Stimulated activated CD4-positive, alpha-beta T cell treated with anti-CD3 and anti-CD28 coated beads, TNF-alpha, amount 100 ng/mL, for 48 hours (primary cell): ENCODE results near the gene NR1D2.

Source experiments
- DNase-seq, 3 donors: peaks; one replicate each; pipeline ENCODE4 v3.0.0-alpha.2; 2020; ENCODE audit warnings: low read depth in 3 of 3

Gene NR1D2

DNA sequence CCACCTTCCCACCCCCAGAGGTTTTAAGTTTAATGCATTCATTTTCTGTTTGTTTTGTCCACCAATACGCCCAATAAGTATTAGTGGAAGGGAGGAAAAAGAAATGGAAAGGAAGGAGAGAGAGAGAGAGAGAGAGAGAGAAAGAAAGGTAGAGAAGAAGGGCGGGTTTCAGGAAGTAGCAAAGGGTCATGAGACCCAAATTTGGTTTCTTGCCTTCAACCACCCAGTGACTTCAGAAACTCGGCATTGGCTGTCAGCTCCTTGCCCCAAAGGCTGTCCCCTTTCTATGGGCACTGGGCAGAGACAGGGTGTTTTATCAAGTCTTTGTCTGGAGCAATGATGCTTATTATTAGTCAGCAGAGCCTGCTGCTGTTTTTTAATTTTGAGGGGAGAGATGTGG is 13.5 kb upstream of the NR1D2 start:
- no peak for DNase-seq

DNA sequence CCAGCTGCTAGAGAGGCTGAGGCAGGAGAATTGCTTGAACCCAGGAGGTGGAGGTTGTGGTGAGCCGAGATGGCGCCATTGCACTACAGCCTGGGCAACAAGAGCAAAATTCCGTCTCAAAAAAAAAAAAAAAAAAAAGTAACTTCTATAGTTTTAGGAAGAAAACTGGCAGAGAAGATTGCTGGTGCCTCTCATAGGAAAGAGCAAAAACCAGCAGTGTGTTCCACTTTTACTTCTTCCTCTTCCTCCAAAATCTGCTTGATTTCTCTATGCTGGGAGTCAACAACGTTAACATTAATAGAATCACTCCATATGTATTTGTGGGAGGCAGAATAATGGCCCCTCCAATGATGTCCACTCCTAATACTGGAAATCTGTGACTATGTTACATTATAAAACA is 12.5 kb upstream of the NR1D2 start:
- DNase-seq = no peak

DNA sequence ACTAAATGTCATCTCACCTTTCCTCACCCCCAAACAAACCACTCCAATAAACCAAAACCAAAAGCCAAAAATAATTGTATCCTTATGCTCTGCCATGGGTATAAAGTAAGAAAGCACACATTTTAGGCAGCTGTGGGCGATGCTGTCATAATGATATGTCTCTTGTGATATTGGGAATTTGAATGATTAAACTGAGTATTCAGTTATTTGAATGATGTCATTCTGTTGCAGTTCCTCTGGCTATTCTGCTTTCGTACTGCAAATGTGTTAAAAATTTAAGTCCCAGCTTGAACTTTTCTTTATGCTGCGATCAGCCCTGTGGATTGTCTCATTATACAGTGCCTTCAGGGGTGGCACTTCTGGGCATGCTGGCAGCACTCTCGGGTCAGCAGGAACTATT is 10.8 kb upstream of the NR1D2 start:
- no peak for DNase-seq

DNA sequence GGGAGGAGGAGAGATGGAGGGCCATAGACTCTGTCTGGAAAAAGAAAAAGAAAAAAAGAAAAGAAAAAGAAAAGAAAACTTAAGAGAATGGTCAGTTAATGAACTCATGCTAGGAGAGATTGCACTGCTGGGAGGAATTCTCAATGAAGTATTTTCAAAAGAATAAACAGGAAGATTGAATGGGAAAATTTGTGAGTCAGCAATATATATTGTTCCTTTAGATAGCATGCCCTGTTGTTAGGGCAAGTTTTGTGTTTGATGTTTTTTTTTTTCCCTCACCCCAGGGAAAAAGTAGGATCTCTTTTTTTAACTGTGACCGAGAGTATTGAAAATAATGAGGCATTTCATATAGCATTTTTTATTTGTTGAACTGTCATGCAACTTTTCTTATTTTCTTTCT is 7.8 kb upstream of the NR1D2 start:
- no peak for DNase-seq

DNA sequence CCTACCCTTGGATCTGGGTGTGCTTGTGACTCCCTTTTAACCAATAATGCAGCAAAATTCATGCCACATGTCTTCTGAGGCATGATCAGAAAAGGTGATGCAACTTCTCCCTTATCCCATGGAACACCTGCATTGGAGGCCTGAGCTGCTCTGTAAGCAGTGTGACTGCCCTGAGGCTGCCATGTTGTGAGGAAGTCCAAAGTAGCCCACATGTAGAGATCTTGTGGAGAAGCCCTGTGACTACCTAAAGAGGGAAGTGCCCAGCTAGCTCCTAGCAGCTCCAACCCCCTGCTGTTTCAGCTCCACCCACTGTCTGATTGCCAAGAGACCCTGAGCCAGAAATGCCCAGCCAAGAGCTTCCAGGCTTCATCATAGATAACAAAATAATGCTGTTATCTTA is 6.4 kb upstream of the NR1D2 start:
- DNase-seq = no peak

DNA sequence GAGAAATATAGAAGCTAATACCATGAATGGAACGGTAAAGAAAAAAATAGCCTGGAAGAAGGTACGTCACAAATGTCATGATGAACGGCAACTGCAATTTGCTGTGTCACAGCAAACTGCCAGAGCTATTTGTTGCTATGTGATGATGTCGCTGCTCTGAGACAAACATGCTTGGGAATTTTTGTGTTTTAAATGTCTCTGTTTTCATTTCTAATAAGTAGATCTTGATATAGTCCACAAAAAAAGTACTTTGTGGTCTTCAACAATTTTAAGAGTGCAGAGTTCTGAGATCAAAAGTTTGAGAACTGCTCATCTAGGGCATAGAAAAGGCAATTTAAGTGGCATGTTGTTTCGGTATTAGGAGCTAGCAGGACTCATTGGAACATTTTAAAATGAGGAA is 4.3 kb upstream of the NR1D2 start:
- DNase-seq = no peak

DNA sequence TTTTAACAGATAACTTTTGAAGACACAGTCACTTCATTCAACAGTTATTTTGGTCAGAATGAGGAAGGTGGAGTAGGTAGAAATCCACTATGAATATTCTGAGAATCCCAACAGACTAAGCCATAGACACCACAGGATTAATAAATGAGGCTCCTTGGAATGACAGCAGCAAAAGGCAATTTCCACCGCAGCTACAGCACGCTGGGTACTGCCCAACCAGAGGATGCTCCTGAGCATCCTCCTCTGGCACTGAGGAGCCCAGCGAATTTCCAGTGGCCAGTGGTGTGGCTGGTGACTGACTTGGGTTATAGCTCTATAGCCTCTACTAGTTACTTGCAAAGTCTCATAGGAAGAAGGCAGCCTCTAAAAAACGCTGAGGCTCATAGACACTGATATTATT is 3.6 kb upstream of the NR1D2 start:
- DNase-seq = no peak

DNA sequence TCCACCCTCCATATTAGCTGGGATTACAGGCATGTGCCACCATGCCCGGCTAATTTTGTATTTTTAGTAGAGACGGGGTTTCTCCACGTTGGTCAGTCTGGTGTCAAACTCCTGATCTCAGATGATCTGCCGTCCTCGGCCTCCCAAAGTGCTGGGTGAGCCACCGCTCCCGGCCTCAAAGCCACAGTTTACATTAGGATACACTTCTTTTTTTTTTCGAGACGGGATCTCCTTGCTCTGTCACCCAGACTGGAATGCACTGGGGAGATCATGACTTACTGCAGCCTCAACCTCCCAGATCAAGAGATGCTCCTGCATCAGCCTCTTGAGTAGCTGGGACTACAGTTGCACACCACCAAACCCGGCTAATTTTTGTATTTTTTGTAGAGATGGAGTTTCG is 2.5 kb upstream of the NR1D2 start:
- DNase-seq = no peak

DNA sequence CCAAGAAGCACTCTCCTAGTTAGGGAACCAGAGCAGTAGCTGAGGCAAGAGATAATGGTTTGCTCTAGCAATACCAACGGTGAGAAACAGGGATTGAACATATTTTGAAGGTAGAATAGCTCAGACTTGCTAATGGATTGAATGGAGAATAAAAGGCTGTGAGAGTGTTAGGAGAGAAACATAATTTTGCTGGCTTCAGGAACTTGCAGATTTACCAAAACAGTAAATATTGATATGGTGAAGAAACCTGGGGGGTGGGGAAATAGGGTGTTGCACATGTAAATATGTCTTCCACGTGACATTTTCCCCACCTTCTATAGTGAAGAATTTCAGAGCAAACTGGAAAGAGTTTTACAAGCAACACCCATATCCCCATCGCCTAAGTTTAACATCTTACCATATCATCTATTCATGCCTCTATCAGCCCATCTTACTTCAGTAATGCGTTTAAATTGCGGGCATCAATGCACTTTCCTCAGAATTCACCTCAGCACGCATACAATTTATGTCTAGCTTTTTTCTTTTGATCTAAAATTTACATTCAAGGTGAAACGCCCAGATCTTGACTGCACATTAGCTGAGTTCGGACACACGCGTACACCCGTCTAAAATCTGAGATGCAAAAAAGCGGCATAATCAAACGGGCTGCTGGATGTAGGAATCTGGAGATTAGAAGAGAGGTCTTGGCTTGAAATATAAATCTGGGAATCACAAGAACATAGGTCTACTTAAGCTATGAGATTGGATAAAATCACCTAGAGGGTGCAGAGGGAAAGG is 891 bp upstream of the NR1D2 start:
- no peak for DNase-seq

DNA sequence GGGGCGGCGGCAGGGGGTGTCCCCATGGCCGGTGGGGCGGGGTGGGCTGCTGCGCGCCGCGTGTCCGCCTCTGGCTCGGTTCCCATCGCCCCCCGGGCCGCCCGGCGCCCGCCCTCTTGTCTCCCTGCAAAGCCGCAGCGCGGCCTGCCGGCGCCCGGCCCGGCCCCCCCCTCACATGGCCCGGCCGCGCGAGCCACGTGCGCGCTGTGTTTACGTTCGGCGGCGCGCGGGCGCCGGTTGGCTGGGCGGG is 502 bp downstream of the NR1D2 start:
- DNase-seq = no peak

DNA sequence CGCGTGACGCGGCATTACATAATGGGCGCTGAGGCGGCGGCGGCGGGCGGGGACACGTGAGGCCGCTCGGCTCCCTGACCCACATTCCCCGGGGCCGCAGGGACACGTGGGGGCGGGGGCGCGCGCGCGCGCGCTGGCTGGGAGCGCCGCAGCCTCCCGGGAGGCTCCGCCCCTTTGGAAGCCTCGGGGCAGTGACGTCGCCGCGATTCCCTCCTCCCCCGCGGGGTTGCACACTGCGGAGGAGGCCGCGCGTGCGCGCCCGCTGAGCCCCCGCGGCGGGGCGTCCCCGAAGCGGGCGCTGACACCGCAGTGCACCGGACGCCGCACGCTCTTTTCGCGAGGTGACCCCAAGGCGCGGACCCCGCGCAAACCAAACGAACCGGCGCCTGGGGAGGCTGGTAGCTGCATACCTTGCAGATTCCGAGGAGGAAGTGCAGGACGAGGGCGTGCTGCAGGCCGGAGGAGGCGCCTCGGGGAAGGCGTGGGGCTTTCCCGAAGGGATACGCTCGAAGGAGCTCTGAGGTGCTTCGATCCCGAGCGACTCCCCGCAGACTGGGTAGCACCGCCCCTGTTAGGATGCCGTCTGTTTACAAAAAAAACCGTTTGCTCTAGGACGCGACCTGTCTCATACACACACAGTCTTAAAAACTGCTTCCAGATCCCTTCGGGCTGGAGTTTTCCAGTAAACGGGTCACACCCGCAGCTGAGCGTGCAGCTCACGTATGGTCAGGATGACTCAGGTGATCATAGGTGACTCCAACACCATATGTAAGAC is 1.0 kb downstream of the NR1D2 start:
- DNase-seq = peak; percentile 93 to 96 (median 94)

DNA sequence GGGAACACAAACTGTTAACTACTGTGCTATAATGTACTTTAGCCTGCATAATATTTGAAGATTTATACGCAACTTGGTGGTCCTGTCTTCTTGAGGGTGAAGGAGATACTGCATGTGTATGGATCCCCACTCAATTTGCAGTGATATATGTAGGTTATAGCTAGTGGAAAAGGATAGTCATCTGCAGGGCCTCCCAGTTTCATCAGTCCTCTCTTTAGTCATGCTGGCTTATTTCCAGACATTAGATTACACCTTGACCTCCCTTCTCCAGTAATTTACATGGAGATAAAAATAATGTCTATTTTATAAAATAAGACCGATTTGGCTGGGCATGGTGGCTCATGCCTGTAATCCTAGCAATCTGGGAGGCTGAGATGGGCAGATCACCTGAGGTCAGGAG is 3.7 kb downstream of the NR1D2 start:
- no peak for DNase-seq

DNA sequence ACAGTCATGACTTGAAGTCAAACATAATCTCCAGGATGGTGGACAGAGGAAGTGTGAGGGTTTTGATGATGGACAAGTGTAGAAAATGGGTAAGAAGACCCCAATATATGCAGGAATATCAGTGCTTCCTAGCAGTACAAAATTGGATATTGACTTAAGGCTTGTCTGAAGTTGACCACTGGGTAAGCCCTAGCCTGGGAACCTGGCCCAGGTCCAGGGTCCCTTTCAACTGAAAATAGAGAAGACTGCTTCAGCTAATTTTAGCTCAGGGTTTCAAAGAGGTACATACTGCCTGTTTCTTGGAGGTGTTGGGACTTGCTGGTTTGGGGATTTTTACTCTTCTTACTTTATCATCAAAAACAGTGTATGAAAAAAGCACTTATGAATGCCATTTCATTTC is 4.7 kb downstream of the NR1D2 start:
- no peak for DNase-seq

DNA sequence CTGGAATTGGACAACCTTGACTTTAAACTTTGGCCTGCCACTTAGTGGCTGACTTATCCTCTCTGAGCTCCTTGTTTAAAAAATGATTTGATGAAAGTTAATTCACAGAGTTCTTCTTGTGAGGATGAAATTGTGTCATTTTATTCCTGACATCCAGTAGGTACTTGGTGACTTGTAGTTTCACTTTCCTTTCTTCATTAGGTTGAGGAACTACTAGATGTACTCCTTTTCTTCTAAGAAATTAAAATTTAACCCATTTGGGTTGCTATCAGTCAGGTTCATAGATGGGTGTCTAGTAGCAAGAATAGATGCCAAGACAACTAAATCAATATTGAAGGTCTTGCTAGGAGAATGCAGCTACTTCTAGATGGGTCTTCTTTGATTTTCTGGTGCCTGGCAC is 5.2 kb downstream of the NR1D2 start:
- no peak for DNase-seq

DNA sequence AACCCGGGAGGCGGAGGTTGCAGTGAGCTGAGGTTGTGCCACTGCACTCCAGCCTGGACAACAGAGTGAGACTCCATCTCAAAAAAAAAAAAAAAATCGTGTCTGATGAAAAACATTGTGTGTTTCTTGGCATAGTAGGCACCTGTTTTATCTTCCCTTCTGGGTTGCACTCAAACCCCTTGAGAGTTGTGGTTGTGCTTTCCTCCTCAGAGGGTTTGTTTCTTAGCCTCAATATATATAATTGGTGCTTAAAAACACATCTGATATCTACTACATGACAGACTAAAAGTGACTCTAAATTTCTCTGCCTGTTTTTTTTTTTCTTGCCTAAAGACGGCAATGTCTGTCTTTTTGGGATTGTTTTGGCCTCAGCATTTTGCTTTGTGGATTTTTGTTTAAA is 7.6 kb downstream of the NR1D2 start:
- no peak for DNase-seq

DNA sequence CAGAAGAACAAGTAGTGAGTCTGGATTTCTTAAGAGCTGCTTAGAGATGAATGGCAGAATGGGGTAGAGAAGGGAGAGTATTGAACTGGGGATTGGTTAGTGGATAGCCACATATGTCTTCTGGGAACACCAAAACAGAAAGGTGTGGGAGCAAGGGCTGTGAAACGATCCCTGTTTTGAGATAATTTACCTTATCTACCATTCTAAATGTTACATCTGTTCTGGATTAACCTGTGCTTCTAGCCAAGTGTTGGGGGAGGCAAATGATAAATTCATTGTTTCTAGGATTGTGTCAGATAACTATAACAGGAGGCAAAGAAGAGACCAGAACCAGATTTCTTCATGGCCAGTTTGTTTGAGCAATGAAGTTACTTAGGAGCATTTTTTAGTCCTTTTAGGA is 8.4 kb downstream of the NR1D2 start:
- no peak for DNase-seq

DNA sequence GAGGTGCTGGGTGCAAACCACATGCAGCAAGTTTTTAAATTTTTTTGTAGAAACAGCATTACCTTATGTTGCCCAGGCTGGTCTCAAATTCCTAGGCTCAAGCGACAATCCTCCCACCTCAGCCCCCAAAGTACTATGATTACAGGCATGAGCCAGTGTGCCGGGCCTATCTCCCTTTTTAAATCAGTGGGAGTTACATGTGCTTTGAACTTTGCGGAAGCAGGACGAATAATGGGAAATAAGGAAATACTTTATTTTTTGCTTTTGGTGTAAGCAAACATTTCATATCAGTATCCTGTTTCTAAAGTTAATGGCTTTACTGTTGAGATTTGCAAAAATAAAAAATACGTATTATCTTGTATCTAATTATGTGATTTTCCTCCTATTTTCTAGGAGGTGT is 9.1 kb downstream of the NR1D2 start:
- DNase-seq = no peak

DNA sequence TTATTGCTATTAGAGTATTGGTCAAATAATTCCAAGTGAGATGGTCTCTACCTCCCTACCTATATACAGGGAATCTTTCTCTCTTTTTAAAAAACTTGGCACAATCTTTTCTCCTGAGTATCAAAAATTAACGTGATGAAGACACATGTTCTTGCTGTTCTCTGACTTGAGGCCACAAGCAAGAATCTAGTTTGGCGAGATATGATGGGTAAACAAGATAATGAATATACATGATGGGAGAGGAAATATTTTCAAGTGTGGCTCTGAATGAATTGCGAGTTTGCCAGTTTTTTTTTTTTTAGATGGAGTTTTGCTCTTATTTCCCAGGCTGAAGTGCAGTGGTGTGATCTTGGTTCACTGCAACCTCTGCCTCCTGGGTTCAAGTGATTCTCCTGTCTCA is 11.6 kb downstream of the NR1D2 start:
- DNase-seq = no peak

DNA sequence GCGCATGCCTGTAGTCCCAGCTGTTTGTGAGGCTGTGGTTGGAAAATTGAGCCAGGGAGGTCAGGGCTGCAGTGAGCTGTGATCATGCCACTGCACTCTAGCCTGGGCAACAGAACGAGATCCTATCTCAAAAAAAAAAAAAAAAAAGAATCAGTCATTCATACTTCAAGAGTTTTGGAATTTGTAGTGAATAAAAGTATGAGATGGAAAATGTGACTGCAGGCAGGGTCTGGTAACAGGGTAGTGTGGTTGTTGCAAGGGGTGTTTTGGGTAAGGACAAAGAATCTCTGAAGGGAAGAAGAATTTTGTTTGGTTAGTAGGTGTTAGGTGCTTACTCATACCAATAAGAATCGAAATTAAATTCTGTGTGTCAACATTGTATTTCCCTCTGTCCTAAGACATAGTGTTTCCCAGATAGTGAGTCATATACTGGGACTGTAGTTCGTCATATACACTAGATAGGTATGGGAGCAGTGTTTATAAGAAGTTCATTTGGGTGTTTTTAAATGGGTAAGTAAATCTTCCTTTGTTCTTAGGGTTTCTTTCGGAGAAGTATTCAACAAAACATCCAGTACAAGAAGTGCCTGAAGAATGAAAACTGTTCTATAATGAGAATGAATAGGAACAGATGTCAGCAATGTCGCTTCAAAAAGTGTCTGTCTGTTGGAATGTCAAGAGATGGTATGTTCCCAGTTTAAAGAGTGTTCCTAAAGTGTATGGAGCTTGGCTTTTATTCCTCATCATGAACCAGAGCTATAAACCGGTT is 14.2 kb downstream of the NR1D2 start:
- DNase-seq = no peak

DNA sequence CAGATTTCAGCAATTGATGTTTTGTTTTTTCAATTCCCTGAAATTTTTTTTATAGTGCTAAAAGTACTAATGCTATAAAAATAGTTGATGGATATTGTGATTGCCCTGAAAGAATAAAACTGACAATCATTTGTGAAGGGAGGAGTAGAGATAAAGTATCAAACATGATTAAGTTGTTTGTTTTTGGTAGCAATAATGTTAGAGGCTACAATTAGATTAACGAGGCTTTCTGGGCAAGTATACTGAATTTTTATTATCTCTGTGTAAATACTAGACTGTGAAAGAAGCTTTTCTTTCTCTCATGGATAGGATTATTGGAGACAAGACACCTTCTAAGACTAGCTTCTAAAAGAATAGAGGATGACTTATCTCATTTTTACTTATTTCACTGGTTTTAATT is 15.6 kb downstream of the NR1D2 start:
- no peak for DNase-seq

DNA sequence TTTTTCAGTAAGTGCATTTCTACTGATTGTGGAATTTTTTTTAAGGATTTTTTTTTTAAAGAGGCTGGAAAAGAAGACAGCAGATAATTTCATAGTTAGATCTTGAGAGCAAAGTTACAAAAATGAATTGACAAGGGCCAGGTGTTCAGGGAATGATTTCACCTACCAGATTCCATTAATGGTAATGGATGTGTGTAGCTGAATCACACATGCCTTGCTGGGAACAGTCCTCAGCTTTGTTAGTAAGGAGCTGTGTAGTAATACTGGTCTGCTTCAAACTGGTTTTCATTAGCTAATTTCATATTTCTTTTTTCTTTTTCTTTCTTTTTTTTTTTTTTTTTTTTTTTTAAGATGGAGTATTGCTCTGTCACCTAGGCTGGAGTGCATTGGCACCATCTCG is 16.0 kb downstream of the NR1D2 start:
- DNase-seq = no peak

DNA sequence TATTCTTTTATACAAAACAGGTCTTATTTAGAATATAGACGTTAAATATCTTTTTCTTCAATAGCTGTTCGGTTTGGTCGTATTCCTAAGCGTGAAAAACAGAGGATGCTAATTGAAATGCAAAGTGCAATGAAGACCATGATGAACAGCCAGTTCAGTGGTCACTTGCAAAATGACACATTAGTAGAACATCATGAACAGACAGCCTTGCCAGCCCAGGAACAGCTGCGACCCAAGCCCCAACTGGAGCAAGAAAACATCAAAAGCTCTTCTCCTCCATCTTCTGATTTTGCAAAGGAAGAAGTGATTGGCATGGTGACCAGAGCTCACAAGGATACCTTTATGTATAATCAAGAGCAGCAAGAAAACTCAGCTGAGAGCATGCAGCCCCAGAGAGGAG is 16.8 kb downstream of the NR1D2 start:
- no peak for DNase-seq
